Tibial artery (tissue), 4 donors: ENCODE data around the gene ZFP57.

ENCODE experiments used
- DNase-seq, 2 donors: peaks; one replicate each; pipeline ENCODE4 v3.0.0-alpha.2; 2019
- H3K27ac ChIP-seq, 2 donors: fragments of 200-600 bp; sonication (generic) in 1 of 2; 1 replicate in 1 of 2; 2 replicates in 1 of 2; pipeline ENCODE4 v1.5.1; 2018 to 2019; ENCODE audit warnings: mild to moderate bottlenecking in 1 of 2
- H3K27me3 ChIP-seq, 2 donors: fragments of 200-600 bp; sonication (generic) in 1 of 2; one replicate each; pipeline versions ENCODE4 v1.5.1 to v1.6.0; 2016 to 2019
- H3K36me3 ChIP-seq, 3 donors: fragments of 200-600 bp; sonication (generic) in 2 of 3; one replicate each; pipeline ENCODE4 v1.5.1; 2016 to 2019; ENCODE audit warnings: mild to moderate bottlenecking in 2 of 3
- H3K4me1 ChIP-seq, 4 donors: fragments of 200-600 bp; sonication (generic) in 2 of 4; 1 replicate in 3 of 4; 2 replicates in 1 of 4; pipeline ENCODE4 v1.5.1; 2016 to 2019
- H3K4me3 ChIP-seq, 2 donors: fragments of 200-600 bp; sonication (generic) in 1 of 2; 1 replicate in 1 of 2; 2 replicates in 1 of 2; pipeline ENCODE4 v1.5.1; 2018 to 2019; ENCODE audit warnings: mild to moderate bottlenecking in 2 of 2
- H3K9me3 ChIP-seq, 3 donors: fragments of 200-600 bp; sonication (generic) in 1 of 3; one replicate each; pipeline ENCODE4 v1.5.1; 2016 to 2019
- intact Hi-C: fragments of 100-400 bp; cut with DNase I; formaldehyde crosslinking; loops from one replicate; pipeline ENCODE4 v1.15.0; 2023; ENCODE audit warnings: low total_unique reads
- TF ChIP-seq, protein P1 (sequence below), 2 experiments: fragments of 200-600 bp in 1 of 2; fragments of 450-650 bp in 1 of 2; IDR thresholded peaks; one replicate each; pipeline ENCODE4 v1.5.1; 2017 to 2019; ENCODE audit warnings: antibody characterized with exemption in 2 of 2, mild to moderate bottlenecking in 1 of 2, moderate library complexity in 1 of 2

ZFP57 gene

DNA sequence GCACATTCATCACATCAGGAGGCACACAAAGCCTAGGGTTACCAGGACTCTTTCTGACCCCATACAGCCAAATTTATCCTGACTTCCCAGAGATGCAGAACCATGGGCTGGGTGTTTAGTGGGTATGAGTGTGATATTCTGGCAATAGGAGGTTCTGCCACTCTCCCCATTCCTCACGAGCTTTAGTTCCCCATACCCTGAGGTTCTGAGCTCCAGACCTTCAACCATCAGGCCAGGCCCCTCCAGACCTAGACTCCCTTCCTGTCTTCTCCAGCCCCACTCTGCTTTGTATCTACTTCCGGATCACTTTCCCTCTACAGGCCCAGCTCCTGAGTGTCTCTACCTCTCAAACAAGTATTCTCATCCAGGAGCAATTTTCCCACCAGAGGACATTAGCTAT lies 46.7 kb upstream of the ZFP57 start:
- Histone ChIP-seq H3K36me3 (peaks cover 3 to 35% (median 21%) of the 10 kb centered on the region in 3 donors), H3K27ac (no peak overlapping the region), H3K4me1 (peaks cover 0 to 23% (median 11%) of the 10 kb centered on the region in 4 donors), H3K27me3 (no peaks in the 10 kb centered on the region), H3K4me3 (no peak overlapping the region), H3K9me3 (no peaks in the 10 kb centered on the region)
- TF ChIP-seq, protein P1, sequence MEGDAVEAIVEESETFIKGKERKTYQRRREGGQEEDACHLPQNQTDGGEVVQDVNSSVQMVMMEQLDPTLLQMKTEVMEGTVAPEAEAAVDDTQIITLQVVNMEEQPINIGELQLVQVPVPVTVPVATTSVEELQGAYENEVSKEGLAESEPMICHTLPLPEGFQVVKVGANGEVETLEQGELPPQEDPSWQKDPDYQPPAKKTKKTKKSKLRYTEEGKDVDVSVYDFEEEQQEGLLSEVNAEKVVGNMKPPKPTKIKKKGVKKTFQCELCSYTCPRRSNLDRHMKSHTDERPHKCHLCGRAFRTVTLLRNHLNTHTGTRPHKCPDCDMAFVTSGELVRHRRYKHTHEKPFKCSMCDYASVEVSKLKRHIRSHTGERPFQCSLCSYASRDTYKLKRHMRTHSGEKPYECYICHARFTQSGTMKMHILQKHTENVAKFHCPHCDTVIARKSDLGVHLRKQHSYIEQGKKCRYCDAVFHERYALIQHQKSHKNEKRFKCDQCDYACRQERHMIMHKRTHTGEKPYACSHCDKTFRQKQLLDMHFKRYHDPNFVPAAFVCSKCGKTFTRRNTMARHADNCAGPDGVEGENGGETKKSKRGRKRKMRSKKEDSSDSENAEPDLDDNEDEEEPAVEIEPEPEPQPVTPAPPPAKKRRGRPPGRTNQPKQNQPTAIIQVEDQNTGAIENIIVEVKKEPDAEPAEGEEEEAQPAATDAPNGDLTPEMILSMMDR (IDR thresholded peaks at IDR 0.05) = no peak
- intact Hi-C loops = no loop called here
- DNase-seq = no peak

DNA sequence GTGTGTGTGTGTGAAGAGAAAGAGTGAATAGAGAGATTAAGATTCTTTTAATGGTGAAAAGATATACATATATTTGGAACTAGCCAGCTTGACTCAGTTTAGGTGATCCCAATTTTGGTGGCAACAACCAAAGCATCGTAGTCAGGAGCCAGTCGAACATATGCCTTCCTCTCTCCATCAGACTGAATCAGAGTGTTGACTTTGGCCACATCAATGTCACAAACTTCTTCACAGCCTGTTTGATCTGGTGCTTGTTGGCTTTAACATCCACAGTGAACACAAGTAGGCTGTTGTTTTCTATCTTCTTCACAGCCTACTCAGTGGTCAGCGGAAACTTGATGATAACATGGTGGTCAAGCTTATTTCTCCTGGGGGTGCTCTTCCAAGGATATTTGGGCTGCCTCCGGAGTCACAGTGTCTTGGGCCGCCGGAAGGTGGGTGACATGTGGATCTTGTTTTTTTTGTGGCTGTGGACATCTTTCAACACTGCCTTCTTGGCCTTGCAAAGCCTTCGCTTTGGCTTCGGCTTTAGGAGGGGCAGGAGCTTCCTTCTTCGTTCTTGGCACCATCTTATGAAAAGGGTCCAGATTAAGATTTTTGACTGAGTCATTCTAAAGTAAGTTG lies 45.7 kb upstream of the ZFP57 start:
- intact Hi-C loops = no loop called here

DNA sequence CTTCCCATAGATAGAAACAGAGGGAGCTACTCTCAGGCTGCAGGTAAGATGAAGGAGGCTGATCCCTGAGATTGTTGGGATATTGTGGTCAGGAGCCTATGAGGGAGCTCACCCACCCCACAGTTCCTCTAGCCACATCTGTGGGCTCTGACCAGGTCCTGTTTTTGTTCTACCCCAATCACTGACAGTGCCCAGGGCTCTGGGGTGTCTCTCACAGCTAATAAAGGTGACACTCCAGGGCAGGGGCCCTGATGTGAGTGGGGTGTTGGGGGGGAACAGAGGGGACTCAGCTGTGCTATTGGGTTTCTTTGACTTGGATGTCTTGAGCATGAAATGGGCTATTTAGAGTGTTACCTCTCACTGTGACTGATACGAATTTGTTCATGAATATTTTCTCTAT lies 45.0 kb upstream of the ZFP57 start:
- intact Hi-C loops = no loop called here
- Histone ChIP-seq H3K4me3 (no peak overlapping the region), H3K27me3 (no peaks in the 10 kb centered on the region), H3K9me3 (no peaks in the 10 kb centered on the region), H3K27ac (no peak overlapping the region), H3K4me1 (peaks cover 0 to 23% (median 11%) of the 10 kb centered on the region in 4 donors), H3K36me3 (peaks cover 3 to 35% (median 21%) of the 10 kb centered on the region in 3 donors)
- peak in 1 of 2 donors; percentile 41 for DNase-seq
- TF ChIP-seq, protein P1 (IDR thresholded peaks at IDR 0.05) = no peak

More for the DNA sequence above, 45.7 kb upstream of the ZFP57 start:
- DNase-seq = no peak
- TF ChIP-seq, protein P1 (IDR thresholded peaks at IDR 0.05) = no peak
- no peaks in the 10 kb centered on the region for H3K27me3 ChIP-seq
- no peak overlapping the region for H3K4me3 ChIP-seq
- peaks cover 3 to 35% (median 21%) of the 10 kb centered on the region in 3 donors for H3K36me3 ChIP-seq
- no peaks in the 10 kb centered on the region for H3K9me3 ChIP-seq
- H3K4me1 ChIP-seq = peaks cover 0 to 23% (median 11%) of the 10 kb centered on the region in 4 donors
- no peak overlapping the region for H3K27ac ChIP-seq

DNA sequence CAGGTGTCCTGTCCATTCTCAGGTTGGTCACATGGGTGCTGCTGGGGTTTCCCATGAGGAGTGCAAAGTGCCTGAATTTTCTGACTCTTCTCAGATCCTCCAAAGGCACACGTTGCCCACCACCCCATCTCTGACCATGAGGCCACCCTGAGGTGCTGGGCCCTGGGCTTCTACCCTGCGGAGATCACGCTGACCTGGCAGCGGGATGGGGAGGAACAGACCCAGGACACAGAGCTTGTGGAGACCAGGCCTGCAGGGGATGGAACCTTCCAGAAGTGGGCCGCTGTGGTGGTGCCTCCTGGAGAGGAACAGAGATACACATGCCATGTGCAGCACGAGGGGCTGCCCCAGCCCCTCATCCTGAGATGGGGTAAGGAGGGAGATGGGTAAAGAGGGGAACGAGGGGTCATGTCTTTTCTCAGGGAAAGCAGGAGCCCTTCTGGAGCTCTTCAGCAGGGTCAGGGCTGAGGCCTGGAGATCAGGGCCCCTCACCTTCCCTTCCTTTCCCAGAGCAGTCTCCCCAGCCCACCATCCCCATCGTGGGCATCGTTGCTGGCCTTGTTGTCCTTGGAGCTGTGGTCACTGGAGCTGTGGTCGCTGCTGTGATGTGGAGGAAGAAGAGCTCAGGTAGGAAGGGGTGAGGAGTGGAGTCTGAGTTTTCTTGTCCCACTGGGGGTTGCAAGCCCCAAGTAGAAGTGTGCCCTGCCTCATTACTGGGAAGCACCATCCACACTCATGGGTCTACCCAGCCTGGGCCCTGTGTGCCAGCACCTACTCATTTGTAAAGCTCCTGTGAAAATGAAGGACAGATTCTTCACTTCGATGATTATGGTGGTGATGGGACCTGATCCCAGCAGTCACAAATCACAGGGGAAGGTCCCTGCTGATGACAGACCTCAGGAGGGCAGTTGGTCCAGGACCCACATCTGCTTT lies 44.3 kb upstream of the ZFP57 start:
- Histone ChIP-seq H3K4me3 (peak overlapping the region in 1 of 2 donors; percentile 90), H3K36me3 (peaks cover 3 to 35% (median 21%) of the 10 kb centered on the region in 3 donors), H3K4me1 (peaks cover 0 to 23% (median 11%) of the 10 kb centered on the region in 4 donors), H3K9me3 (no peaks in the 10 kb centered on the region), H3K27ac (no peak overlapping the region), H3K27me3 (no peaks in the 10 kb centered on the region)
- intact Hi-C loops = no loop called here
- TF ChIP-seq, protein P1 (IDR thresholded peaks at IDR 0.05) = no peak
- peak in 1 of 2 donors; percentile 64 for DNase-seq

DNA sequence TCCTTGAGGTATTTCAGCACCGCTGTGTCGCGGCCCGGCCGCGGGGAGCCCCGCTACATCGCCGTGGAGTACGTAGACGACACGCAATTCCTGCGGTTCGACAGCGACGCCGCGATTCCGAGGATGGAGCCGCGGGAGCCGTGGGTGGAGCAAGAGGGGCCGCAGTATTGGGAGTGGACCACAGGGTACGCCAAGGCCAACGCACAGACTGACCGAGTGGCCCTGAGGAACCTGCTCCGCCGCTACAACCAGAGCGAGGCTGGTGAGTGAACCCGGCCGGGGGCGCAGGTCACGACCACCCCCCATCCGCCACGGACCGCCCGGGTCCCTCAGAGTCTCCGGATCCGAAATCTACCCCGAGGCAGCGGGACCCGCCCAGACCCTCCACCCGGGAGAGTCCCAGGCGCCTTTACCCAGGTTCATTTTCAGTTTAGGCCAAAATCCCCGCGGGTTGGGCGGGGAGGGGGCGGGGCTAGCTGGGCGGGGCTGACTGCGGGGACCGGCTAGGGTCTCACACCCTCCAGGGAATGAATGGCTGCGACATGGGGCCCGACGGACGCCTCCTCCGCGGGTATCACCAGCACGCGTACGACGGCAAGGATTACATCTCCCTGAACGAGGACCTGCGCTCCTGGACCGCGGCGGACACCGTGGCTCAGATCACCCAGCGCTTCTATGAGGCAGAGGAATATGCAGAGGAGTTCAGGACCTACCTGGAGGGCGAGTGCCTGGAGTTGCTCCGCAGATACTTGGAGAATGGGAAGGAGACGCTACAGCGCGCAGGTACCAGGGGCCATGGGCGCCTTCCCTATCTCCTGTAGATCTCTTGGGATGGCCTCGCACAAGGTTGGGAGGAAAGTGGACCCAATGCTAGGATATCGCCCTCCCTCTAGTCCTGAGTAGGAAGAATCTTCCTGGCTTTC lies 43.0 kb upstream of the ZFP57 start:
- DNase-seq = peak; percentile 44 to 76
- Histone ChIP-seq H3K27ac (peak overlapping the region; percentile 86 to 94), H3K4me3 (peak overlapping the region; percentile 64 to 90), H3K27me3 (no peaks in the 10 kb centered on the region), H3K4me1 (peaks cover 0 to 23% (median 11%) of the 10 kb centered on the region in 4 donors), H3K9me3 (no peaks in the 10 kb centered on the region), H3K36me3 (peaks cover 3 to 35% (median 21%) of the 10 kb centered on the region in 3 donors)
- TF ChIP-seq, protein P1 (IDR thresholded peaks at IDR 0.05) = no peak
- intact Hi-C loops = no loop called here
